HepG2 (cell line): ENCODE results near the gene P3R3URF.

Experiments
- ARHGAP35 ChIP-seq: sonication (generic); formaldehyde crosslinking; IDR thresholded peaks from 2 replicates; pipeline ENCODE4 v1.9.0; 2022; ENCODE audit warnings: mild to moderate bottlenecking, inconsistent platforms, moderate library complexity, missing genetic modification reagents, borderline replicate concordance
- CHD2 ChIP-seq: IDR thresholded peaks from 2 replicates; pipeline ENCODE4 v1.6.1; 2011; ENCODE audit warnings: low read depth, low read length, improper control_type of control experiment
- MYNN ChIP-seq: sonication (generic); formaldehyde crosslinking; IDR thresholded peaks from 2 replicates; pipeline ENCODE4 v1.4.0; 2020; ENCODE audit warnings: mild to moderate bottlenecking, low read depth, missing genetic modification reagents
- SRF ChIP-seq: IDR thresholded peaks from 2 replicates; pipeline ENCODE4 v1.6.1; 2011; ENCODE audit warnings: mild to moderate bottlenecking, low read depth, low read length, moderate library complexity
- ZNF367 ChIP-seq: sonication (generic); formaldehyde crosslinking; IDR thresholded peaks from 2 replicates; pipeline ENCODE4 v1.4.0; 2020; ENCODE audit warnings: missing genetic modification reagents, borderline replicate concordance
- ZNF430 ChIP-seq: sonication (generic); formaldehyde crosslinking; IDR thresholded peaks from 2 replicates; pipeline ENCODE4 v1.9.0; 2021; ENCODE audit warnings: mild to moderate bottlenecking, missing genetic modification reagents
- ZNF510 ChIP-seq: sonication (generic); formaldehyde crosslinking; IDR thresholded peaks from 2 replicates; pipeline ENCODE4 v1.4.0; 2020; ENCODE audit warnings: low read depth, mild to moderate bottlenecking, missing genetic modification reagents
- ZNF660 ChIP-seq: sonication (generic); formaldehyde crosslinking; IDR thresholded peaks from 2 replicates; pipeline ENCODE4 v1.5.1; 2020; ENCODE audit warnings: mild to moderate bottlenecking, low read depth, missing genetic modification reagents, borderline replicate concordance
- ZNF672 ChIP-seq: sonication (generic); formaldehyde crosslinking; IDR thresholded peaks from 2 replicates; pipeline ENCODE4 v1.8.1; 2022; ENCODE audit warnings: missing genetic modification reagents
- TF ChIP-seq, protein P1 (sequence below), 2 experiments: sonication (generic) in 1 of 2; formaldehyde crosslinking in 1 of 2; IDR thresholded peaks; 2 replicates each; pipeline versions ENCODE4 v1.5.1 to v1.6.1; 2011 to 2020; ENCODE audit warnings: borderline replicate concordance in 1 of 2, low read depth in 1 of 2, low read length in 1 of 2, mild to moderate bottlenecking in 1 of 2, missing genetic modification reagents in 1 of 2, moderate library complexity in 1 of 2
- TF ChIP-seq, protein P2 (sequence below): sonication (generic); formaldehyde crosslinking; IDR thresholded peaks from 2 replicates; pipeline ENCODE4 v1.5.0; 2020; ENCODE audit warnings: mild to moderate bottlenecking, missing genetic modification reagents, moderate library complexity
- TF ChIP-seq, protein P3 (sequence below), 2 experiments: IDR thresholded peaks; 2 replicates each; pipeline ENCODE4 v1.6.1; 2011 to 2012; ENCODE audit warnings: low read length in 2 of 2, borderline replicate concordance in 1 of 2, low read depth in 1 of 2, mild to moderate bottlenecking in 1 of 2, moderate library complexity in 1 of 2
- TF ChIP-seq, protein P4 (sequence below): sonication (generic); formaldehyde crosslinking; IDR thresholded peaks from 2 replicates; pipeline ENCODE4 v1.5.1; 2020; ENCODE audit warnings: mild to moderate bottlenecking, missing genetic modification reagents, moderate library complexity

GRCh38 chr1:46183926-46184557 is 7.8 kb upstream of the P3R3URF start:
- TF ChIP-seq ZNF367 (no peak), ZNF672 (CRISPR knock-in tag) (no peak), ZNF660 (CRISPR knock-in tag) (no peak), ARHGAP35 (CRISPR knock-in tag) (no peak), SRF (no peak), ZNF430 (no peak), MYNN (no peak), ZNF510 (no peak), CHD2 (no peak)
- TF ChIP-seq, protein P1, sequence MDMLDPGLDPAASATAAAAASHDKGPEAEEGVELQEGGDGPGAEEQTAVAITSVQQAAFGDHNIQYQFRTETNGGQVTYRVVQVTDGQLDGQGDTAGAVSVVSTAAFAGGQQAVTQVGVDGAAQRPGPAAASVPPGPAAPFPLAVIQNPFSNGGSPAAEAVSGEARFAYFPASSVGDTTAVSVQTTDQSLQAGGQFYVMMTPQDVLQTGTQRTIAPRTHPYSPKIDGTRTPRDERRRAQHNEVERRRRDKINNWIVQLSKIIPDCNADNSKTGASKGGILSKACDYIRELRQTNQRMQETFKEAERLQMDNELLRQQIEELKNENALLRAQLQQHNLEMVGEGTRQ (IDR thresholded peaks at IDR 0.05; ENCODE audit: low read depth, low read length) = no peak
- TF ChIP-seq, protein P1 (CRISPR knock-in tag; IDR thresholded peaks at IDR 0.05; ENCODE audit: borderline replicate concordance) = no peak
- TF ChIP-seq, protein P2, sequence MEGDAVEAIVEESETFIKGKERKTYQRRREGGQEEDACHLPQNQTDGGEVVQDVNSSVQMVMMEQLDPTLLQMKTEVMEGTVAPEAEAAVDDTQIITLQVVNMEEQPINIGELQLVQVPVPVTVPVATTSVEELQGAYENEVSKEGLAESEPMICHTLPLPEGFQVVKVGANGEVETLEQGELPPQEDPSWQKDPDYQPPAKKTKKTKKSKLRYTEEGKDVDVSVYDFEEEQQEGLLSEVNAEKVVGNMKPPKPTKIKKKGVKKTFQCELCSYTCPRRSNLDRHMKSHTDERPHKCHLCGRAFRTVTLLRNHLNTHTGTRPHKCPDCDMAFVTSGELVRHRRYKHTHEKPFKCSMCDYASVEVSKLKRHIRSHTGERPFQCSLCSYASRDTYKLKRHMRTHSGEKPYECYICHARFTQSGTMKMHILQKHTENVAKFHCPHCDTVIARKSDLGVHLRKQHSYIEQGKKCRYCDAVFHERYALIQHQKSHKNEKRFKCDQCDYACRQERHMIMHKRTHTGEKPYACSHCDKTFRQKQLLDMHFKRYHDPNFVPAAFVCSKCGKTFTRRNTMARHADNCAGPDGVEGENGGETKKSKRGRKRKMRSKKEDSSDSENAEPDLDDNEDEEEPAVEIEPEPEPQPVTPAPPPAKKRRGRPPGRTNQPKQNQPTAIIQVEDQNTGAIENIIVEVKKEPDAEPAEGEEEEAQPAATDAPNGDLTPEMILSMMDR (CRISPR knock-in tag) = no peak
- TF ChIP-seq, protein P3, sequence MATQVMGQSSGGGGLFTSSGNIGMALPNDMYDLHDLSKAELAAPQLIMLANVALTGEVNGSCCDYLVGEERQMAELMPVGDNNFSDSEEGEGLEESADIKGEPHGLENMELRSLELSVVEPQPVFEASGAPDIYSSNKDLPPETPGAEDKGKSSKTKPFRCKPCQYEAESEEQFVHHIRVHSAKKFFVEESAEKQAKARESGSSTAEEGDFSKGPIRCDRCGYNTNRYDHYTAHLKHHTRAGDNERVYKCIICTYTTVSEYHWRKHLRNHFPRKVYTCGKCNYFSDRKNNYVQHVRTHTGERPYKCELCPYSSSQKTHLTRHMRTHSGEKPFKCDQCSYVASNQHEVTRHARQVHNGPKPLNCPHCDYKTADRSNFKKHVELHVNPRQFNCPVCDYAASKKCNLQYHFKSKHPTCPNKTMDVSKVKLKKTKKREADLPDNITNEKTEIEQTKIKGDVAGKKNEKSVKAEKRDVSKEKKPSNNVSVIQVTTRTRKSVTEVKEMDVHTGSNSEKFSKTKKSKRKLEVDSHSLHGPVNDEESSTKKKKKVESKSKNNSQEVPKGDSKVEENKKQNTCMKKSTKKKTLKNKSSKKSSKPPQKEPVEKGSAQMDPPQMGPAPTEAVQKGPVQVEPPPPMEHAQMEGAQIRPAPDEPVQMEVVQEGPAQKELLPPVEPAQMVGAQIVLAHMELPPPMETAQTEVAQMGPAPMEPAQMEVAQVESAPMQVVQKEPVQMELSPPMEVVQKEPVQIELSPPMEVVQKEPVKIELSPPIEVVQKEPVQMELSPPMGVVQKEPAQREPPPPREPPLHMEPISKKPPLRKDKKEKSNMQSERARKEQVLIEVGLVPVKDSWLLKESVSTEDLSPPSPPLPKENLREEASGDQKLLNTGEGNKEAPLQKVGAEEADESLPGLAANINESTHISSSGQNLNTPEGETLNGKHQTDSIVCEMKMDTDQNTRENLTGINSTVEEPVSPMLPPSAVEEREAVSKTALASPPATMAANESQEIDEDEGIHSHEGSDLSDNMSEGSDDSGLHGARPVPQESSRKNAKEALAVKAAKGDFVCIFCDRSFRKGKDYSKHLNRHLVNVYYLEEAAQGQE (IDR thresholded peaks at IDR 0.05; ENCODE audit: borderline replicate concordance in 1 of 2, low read depth in 1 of 2, low read length in 2 of 2) = no peak
- TF ChIP-seq, protein P4, sequence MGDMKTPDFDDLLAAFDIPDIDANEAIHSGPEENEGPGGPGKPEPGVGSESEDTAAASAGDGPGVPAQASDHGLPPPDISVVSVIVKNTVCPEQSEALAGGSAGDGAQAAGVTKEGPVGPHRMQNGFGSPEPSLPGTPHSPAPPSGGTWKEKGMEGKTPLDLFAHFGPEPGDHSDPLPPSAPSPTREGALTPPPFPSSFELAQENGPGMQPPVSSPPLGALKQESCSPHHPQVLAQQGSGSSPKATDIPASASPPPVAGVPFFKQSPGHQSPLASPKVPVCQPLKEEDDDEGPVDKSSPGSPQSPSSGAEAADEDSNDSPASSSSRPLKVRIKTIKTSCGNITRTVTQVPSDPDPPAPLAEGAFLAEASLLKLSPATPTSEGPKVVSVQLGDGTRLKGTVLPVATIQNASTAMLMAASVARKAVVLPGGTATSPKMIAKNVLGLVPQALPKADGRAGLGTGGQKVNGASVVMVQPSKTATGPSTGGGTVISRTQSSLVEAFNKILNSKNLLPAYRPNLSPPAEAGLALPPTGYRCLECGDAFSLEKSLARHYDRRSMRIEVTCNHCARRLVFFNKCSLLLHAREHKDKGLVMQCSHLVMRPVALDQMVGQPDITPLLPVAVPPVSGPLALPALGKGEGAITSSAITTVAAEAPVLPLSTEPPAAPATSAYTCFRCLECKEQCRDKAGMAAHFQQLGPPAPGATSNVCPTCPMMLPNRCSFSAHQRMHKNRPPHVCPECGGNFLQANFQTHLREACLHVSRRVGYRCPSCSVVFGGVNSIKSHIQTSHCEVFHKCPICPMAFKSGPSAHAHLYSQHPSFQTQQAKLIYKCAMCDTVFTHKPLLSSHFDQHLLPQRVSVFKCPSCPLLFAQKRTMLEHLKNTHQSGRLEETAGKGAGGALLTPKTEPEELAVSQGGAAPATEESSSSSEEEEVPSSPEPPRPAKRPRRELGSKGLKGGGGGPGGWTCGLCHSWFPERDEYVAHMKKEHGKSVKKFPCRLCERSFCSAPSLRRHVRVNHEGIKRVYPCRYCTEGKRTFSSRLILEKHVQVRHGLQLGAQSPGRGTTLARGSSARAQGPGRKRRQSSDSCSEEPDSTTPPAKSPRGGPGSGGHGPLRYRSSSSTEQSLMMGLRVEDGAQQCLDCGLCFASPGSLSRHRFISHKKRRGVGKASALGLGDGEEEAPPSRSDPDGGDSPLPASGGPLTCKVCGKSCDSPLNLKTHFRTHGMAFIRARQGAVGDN (CRISPR knock-in tag) = no peak
